GM18868 (cell line): ENCODE measurements around the gene PTPRE.

ENCODE experiments used
- ATAC-seq: cut with Tn5 transposase; IDR thresholded peaks from one replicate; pipeline ENCODE4 v1.9.1; 2021; ENCODE audit warnings: mild to moderate bottlenecking, moderate library complexity; ENCODE audit not compliant: unreplicated experiment

PTPRE gene

DNA sequence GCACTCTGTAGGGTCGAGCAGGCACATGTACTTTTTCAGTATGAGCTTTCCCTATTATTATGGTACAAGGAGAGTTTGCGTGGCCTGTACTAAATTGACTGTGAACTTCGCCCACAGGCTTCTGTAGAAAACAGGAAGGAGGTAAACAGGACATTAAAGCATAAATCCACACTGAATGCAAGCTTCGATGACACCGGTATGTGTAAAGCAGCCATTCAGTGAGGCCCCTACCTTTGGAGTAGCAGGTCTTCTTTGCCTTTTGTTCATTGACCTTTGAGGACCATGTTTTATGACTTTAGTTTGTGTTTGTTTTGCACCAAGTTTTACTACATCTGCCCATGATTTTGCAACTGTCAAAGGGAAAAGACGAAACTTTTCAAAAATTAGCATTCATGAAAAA is 204.8 kb downstream of the PTPRE start:
- ATAC-seq = no peak

DNA sequence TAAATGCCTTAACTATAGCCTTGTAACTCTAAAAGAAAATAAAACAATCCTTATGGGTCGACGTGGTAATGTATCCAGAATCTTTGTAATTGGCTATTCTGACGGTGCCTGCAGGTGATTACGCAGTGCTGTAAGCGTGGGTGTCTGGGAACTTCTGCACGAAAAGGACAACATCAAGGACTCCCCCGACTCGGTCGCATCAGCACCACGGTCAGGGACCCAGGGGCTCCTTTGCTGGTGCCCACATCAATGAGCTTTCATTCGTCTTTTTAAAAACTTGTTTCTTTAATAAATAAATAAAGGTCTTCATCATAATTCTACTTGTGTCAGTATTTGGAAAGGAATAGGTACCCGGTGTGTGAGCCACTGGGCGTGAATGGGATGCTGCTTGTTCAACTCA is 206.1 kb downstream of the PTPRE start:
- no peak for ATAC-seq

DNA sequence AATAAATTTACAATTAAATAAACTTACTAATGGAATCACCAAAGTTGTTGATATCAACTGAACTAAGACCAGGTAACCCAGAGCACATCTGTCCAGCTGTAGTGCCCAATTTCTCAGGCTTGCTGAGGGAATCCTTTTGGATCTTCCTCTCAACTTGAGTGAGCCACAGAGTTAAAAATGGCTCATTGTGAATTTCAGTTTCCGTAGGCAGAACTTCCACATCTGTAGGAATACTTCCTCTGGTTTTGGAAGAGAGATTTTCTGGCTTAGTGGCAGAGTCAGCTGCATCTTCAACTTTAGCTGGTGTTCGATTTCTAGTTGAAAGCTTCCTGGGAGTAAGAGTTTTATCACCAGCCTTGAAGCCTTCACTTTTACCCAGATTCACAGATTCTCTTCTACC is 208.0 kb downstream of the PTPRE start:
- ATAC-seq = no peak

DNA sequence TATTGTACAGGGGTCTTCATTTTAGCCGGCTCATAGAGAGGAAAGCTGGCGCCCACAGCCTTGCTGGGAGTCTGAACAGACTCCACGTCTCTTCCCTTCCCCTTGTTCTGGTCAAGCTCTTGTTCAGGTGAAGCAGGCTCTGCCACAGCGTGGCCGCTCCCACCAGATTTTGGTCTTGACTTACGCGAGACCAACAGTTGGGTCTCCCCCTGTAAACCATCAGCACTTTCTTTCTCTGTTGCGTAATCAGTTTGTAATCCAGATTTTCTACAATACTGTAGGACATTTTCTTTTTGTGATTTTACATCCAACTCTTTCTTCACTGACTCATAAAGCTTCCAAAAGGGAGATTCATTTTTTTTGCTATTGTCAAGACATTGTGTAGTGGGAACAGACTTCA is 208.5 kb downstream of the PTPRE start:
- no peak for ATAC-seq

DNA sequence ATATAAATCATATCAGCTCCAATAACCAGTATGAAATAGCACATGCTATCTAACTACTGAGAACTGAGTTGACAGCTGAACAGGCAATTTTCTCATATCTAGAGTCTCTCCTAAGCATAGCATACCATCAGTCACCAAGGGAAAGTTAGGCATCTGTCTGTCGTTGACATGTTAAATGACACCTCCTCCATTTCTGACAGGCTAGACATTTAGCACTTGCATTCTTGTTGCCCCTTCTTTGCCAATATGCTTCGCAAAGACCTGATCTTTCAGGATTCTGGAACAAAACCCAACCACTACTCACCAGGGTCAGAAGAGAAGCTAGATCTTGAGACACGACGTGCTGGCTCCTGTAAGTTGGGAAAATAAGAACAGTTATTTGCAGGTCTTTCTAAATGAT is 209.3 kb downstream of the PTPRE start:
- no peak for ATAC-seq

DNA sequence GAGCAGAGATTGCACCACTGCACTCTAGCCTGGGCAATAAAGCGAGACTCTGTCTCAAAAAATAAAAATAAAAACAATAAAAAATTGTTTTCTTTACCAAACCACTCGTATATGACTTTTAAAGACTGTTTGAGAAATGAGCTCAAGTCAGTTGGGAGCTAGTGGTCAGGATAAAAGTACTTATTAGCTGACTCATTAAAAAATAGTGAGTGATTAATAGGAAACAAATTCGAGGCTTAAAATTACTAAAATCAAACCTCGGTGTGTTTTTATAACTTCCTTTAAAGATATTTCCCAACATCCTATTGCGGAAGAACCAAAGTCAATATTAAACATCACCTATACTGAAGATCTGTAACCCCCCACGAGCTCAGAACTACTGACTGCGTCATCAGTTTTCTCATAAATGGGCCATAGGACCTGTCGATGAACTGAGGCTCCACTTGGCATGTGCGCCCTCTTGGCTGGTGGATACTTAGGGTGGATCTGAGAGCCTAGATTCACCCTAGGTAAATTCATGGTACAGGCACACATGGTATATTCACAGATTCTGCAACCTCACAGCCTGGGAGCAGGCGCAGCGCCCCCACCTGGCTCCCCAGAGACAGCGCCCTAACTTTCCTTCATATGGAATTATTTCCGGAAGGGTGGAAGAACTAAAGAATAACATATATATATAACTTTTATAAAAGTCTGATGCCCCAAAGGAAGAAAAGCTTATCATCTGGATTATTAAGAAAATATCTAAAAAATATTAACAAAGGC is 210.1 kb downstream of the PTPRE start:
- ATAC-seq = no peak

DNA sequence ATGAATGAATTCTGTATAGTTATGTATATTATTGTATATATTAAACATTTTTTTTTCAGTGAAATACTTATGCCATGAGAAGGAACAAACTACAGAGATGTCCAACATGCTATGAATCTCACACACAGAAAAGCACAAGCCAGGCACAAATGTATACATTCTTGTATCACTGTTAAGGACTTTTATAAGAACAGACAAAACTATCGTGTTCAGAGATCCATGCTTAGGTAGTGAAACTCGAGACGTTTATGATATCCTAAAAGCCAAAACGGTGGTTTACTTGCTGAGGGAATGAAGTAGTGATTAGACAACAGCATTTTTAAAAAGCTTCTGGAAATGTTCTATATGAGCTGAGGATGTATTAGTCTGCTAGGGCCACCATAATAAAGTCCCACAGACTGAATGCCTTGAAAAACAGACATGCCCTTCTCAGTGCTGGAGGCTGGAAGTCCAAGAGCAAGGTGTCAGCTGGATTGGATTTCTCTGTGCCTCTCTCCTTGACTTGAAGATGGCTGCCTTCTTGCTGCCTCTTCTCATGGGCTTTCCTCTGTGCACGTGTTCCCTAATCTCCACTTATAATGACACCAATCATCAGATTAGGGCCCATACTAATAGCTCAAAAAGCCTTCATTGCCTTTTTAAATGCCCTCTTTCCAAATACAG is 215.0 kb downstream of the PTPRE start:
- no peak for ATAC-seq

DNA sequence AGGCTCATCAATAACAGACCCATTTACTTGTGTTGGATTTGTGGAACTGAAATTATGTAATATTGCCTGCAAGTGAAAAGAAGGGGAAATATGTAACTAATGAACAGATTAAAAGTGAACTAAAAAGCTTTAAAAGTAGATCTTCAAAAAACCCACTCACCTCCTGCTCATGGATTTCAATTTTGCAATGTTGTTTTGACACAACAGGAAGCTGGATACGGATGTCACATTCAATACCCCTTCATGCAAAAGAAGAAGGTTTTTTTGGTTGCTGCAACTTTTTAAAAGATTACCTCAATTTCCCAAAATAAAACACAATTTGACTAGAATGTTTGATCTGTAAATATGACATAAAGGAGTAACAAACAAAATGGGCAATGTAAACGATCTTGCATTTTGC is 216.0 kb downstream of the PTPRE start:
- ATAC-seq = no peak

DNA sequence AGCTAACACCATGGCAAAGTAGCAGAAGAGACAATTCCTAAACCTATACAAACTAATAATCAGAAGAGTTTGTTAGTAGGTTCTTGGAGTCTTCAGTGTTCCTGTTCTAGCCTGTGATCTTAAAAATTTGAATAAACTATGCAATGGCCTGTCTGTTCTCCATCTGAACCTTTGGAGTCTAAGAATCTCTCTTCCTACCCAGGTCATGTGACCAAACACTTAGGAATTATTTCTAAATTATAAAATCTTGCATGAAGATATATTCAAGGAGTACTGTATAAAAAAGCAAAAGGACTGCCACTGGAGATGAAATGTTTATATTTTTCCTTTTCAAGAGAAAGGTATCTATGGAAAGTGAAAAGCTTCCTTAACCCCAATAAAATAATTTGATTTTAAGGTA is 216.9 kb downstream of the PTPRE start:
- ATAC-seq = no peak

DNA sequence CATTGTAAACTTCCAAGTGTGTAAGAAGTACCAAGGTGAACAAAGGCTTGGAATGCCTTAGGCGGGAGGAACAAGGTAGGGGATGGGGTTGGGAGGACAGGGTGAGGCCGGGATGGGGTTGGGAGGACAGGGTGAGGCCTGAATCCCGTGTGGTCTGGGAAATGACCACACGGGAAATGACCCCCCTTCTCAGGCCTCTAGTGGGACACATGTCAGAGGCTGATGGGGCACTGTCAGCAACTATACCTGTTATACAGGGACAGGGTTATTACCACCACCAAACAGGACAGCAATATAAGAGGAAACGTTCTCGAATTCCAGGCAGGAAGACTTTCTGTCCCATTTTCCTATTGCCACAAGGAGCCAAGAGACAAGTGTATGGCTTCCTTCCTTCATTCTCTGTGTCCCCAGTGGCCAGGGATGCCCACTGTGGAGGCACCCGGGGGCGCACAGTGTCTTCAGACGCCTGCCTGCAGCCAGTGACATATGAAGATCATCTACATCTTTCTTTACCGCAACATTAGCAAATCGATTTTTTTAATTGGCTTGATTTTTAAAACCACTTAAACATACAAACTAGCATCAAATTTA is 218.0 kb downstream of the PTPRE start:
- ATAC-seq = no peak

DNA sequence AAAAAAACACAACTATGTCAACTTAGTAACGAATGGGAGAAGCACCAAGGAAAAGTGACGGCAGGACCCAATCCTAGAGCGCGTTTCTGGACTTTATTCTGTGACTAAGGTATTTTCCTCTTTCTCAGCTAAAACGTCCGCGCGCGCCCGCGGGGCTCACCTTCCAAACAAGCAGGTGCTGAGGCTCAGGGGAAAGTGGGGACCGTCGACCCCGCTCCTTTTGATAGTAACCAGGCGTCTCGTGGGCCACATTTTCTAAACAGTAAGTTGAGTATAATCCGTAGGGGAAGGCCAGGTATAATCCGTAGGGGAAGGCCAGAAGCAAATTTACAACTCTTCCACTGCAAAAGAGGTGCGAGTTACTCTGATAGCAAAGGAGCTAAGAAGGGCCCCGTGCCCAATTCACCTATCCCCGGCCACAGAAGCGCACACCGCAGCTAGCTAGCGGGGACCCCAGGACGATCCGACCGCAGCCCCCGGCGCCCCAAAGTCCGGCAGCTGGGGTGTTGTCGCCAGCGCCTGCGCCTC is 218.6 kb downstream of the PTPRE start:
- no peak for ATAC-seq

DNA sequence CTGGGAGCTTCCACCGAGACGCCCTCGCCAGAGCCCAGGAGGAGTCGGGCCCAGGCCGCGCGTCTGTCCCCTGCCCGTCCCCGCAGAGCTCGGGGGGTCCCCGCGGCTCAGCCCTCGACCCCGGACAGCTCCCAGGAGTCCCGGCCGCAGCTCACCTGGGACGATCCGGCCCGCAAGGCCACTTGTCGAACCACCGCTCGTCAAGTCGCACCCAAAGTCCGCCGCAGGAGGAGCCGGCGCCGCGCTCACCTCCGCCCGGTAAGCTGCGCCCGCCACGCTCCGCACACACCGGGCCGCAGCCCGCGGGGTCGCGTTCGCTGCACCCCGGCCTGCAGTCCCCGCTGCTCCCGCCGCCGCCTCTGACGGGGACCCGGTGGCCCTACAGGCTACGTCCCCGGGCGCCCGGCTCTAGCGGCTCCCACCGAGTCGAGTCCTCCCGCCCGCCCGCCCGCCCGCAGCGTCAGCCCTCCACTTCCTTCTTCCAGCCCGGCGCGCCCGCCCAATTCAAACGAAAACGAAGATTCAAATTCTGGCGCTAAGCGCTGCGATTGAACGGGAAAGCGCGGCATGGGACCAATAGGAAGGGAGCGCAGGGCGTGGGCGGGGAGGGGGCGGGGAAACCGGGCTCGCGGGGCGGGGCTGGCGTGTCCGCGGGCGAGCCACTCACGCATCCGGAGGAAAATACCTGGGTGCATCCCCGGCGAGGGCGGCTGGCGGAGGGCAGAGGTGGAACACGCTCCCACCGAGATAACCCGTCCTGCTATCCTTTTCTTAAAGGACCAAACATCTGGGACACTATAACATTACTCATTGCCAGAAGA is 219.3 kb downstream of the PTPRE start, which contains the start of gene MKI67:
TSS of gene MKI67 (minus strand) at position 480 of the 821 bp plus-strand sequence. CDS start 756 bp downstream, outside the sequence.
- peak; percentile 83 for ATAC-seq

DNA sequence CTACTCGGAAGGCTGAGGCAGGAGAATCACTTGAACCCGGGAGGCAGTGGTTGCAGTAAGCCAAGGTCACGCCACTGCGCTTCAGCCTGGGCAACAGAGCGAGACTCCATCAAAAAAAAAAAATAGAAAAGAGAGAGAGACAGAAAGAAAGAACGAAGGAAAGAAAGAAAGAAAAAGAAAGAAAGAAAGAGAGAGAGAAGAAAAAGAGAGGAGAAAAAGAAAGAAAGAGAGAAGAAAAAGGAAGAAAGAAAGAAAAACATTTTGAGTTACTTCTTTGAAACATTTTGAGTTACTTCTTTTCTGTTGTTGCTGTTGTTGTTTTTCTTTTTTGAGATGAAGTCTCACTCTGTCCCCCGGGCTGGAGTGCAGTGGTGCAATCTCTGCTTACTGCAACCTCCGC is 221.7 kb downstream of the PTPRE start:
- no peak for ATAC-seq

DNA sequence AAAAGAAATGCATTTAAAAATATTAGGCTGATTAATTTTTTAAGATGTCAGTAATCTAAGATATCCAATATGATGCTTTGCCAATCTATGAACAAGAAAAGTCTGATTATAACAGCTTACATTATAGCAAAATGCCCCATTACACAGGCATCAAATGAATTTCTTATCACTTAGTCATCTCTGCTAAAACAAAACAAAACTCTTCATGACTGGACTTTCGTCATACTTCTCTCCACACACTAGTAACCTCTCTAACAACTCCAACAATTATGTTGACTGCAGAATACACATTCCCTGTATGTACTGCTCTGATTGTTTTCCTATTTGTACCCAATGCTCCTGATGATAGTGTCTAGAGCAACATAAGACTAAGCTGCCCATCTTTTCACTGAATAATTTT is 223.1 kb downstream of the PTPRE start:
- no peak for ATAC-seq
